ENCODE results near the gene TTC22. TPM values are rescaled to one million over a fixed set of nuclear protein-coding genes. Genes with fewer than 3 reads are reported as not detected.

The TTC22 gene
- total RNA-seq, 2 donors from 2014 or later: 12.2 to 15.6 TPM

GRCh38 chr1:54763816-54764132, 37.3 kb downstream of the TTC22 start:
- H3K4me3 ChIP-seq: peak overlapping the region; percentile 70 to 87
- intact Hi-C loops (cut with DNase I): no loop called here
- DNase-seq (no peak), ATAC-seq (no peak)
- no peaks in the 10 kb centered on the region for H3K9me3 ChIP-seq
- WGBS, 2 donors: 1 to 2% methylated on average over 11 of the region's 11 CpGs
- H3K27me3 ChIP-seq: no peaks in the 10 kb centered on the region
- TF ChIP-seq CTCF (IDR thresholded peaks at IDR 0.05) (no peak), POLR2A (IDR thresholded peaks at IDR 0.05) (no peak)
- peaks cover 14% of the 10 kb centered on the region for H3K4me1 ChIP-seq
- H3K27ac ChIP-seq: peak overlapping the region in 3 of 4 donors; percentile 40 to 73 (median 71)
- no peaks in the 10 kb centered on the region for H3K36me3 ChIP-seq (replicated peaks in 1 of 2; ENCODE audit: insufficient read depth in 1 of 2, low read depth in 2 of 2)

- ATAC-seq: no peak
- no peak overlapping the region for H3K27ac ChIP-seq
- DNase-seq: no peak
- H3K4me3 ChIP-seq: no peak overlapping the region
- intact Hi-C loops (cut with DNase I): no loop called here
- peaks cover 0 to 7% of the 10 kb centered on the region in 2 donors for H3K36me3 ChIP-seq (replicated peaks in 1 of 2; ENCODE audit: insufficient read depth in 1 of 2, low read depth in 2 of 2)
- no peaks in the 10 kb centered on the region for H3K27me3 ChIP-seq
- H3K9me3 ChIP-seq: no peaks in the 10 kb centered on the region
- 83 to 86% methylated on average over 17 to 20 of the region's 20 CpGs for WGBS, 2 donors
- peaks cover 10% of the 10 kb centered on the region for H3K4me1 ChIP-seq
- no peak for TF ChIP-seq POLR2A (IDR thresholded peaks at IDR 0.05)
- no peak for TF ChIP-seq CTCF (IDR thresholded peaks at IDR 0.05)
These were observed 42.3 kb downstream of the TTC22 start for GRCh38 chr1:54758678-54759348.

GRCh38 chr1:54757833-54758232, 43.3 kb downstream of the TTC22 start:
- intact Hi-C loops (cut with DNase I): no loop called here
- no peak for DNase-seq
- TF ChIP-seq CTCF (IDR thresholded peaks at IDR 0.05) (no peak), POLR2A (IDR thresholded peaks at IDR 0.05) (no peak)

GRCh38 chr1:54754486-54755285, 46.4 kb downstream of the TTC22 start:
- ATAC-seq (no peak), DNase-seq (no peak)
- intact Hi-C loops (cut with DNase I): no loop called here

More at GRCh38 chr1:54757833-54758232, 43.3 kb downstream of the TTC22 start:
- Histone ChIP-seq H3K36me3 (replicated peaks in 1 of 2; ENCODE audit: insufficient read depth in 1 of 2, low read depth in 2 of 2) (peaks cover 0 to 7% of the 10 kb centered on the region in 2 donors), H3K4me1 (peaks cover under 1% of the 10 kb centered on the region), H3K27ac (no peak overlapping the region), H3K4me3 (no peak overlapping the region), H3K27me3 (no peaks in the 10 kb centered on the region), H3K9me3 (no peaks in the 10 kb centered on the region)
- WGBS, 2 donors: 92 to 97% methylated on average over 9 of the region's 9 CpGs
- no peak for ATAC-seq

More at GRCh38 chr1:54754486-54755285, 46.4 kb downstream of the TTC22 start:
- H3K36me3 ChIP-seq (replicated peaks in 1 of 2; ENCODE audit: insufficient read depth in 1 of 2, low read depth in 2 of 2): peaks cover 0 to 7% of the 10 kb centered on the region in 2 donors
- H3K9me3 ChIP-seq: no peaks in the 10 kb centered on the region
- H3K27ac ChIP-seq: no peak overlapping the region
- no peak for TF ChIP-seq POLR2A (IDR thresholded peaks at IDR 0.05)
- TF ChIP-seq CTCF (IDR thresholded peaks at IDR 0.05): no peak
- 88 to 92% methylated on average over 12 to 22 of the region's 25 CpGs for WGBS, 2 donors
- H3K4me1 ChIP-seq: no peaks in the 10 kb centered on the region
- no peaks in the 10 kb centered on the region for H3K27me3 ChIP-seq
- no peak overlapping the region for H3K4me3 ChIP-seq
